Left ventricle myocardium inferior (tissue), 1 donor: ENCODE results near the gene PLCB1. TPM values are rescaled to one million over a fixed set of nuclear protein-coding genes. Genes with fewer than 3 reads are reported as not detected.

Experiments
- DNase-seq: peaks from one replicate; pipeline ENCODE4 v3.0.0-alpha.2; 2020
- H3K27ac ChIP-seq: fragments of 200-600 bp; replicated peaks from 2 replicates; pipeline ENCODE4 v1.8.0; 2021
- H3K27me3 ChIP-seq: fragments of 200-600 bp; 2 replicates; pipeline ENCODE4 v1.8.0; 2021; ENCODE audit warnings: low read depth
- H3K36me3 ChIP-seq: fragments of 200-600 bp; 2 replicates; pipeline ENCODE4 v1.8.0; 2021
- H3K4me1 ChIP-seq: fragments of 200-600 bp; 2 replicates; pipeline ENCODE4 v1.8.0; 2021
- H3K4me3 ChIP-seq: fragments of 200-600 bp; 2 replicates; pipeline ENCODE4 v1.8.0; 2021; ENCODE audit warnings: mild to moderate bottlenecking, moderate library complexity
- H3K9me3 ChIP-seq: fragments of 200-600 bp; replicated peaks from 2 replicates; pipeline ENCODE4 v1.8.0; 2021
- CTCF ChIP-seq: fragments of 200-600 bp; IDR thresholded peaks from 2 replicates; pipeline ENCODE4 v1.8.0; 2021; ENCODE audit warnings: antibody characterized with exemption, mild to moderate bottlenecking, borderline replicate concordance
- intact Hi-C: fragments of 100-400 bp; cut with micrococcal nuclease; formaldehyde crosslinking; loops from one replicate; pipeline ENCODE4 v1.11.0; 2022
- total RNA-seq: library from RNA; stranded (reverse); fragmentation: NEBNext Ultra II Directional; extraction: Animal tissue kit (Norgen Biotek cat#: 25700); gene quantifications from one replicate; pipeline ENCODE4 v1.2.1, GENCODE V29; 2021
- donor health status: DM: no; HTN: yes; CAD: no; lungs with severe emphysema.

Gene PLCB1
- total RNA-seq, 1 donor from 2014 or later, result 6.0 TPM

DNA sequence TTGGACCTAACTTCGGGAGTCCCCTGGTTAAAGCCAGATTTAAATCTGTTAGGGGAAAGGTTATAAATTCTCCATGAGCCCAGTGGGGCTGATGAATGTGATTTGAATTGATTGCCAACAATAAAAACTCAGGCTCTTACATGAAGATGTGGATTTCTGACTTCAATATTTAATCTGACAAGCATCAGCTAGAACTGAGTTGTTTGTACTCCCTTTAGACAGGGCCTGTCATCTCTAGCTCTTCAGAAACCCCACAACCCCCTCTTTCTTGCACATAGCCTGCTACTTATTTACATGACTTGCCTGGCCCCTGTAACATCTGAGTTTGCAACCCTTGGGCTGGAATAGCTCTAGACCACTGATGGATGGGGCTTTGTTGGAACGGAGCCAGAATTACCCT lies 745.2 kb downstream of the PLCB1 start:
- TF ChIP-seq CTCF, result no peak
- intact Hi-C loops, result no loop called here
- no peak overlapping the region for H3K27ac ChIP-seq

GRCh38 chr20:8879669-8880068 lies 747.6 kb downstream of the PLCB1 start:
- Histone ChIP-seq H3K36me3 (peaks cover 2% of the 10 kb centered on the region), H3K4me1 (no peaks in the 10 kb centered on the region), H3K9me3 (no peaks in the 10 kb centered on the region), H3K27me3 (no peaks in the 10 kb centered on the region), H3K4me3 (no peak overlapping the region), H3K27ac (no peak overlapping the region)
- intact Hi-C loops, result no loop called here
- TF ChIP-seq CTCF, result no peak
- no peak for DNase-seq

More for the DNA sequence above, 745.2 kb downstream of the PLCB1 start:
- no peaks in the 10 kb centered on the region for H3K9me3 ChIP-seq
- no peaks in the 10 kb centered on the region for H3K4me1 ChIP-seq
- no peak overlapping the region for H3K4me3 ChIP-seq
- H3K27me3 ChIP-seq, result no peaks in the 10 kb centered on the region
- peaks cover 2% of the 10 kb centered on the region for H3K36me3 ChIP-seq
- no peak for DNase-seq

- Histone ChIP-seq H3K4me3 (no peak overlapping the region), H3K9me3 (no peaks in the 10 kb centered on the region), H3K27me3 (no peaks in the 10 kb centered on the region), H3K27ac (no peak overlapping the region), H3K36me3 (peaks cover 2% of the 10 kb centered on the region), H3K4me1 (no peaks in the 10 kb centered on the region)
- no peak for TF ChIP-seq CTCF
- intact Hi-C loops, result no loop called here
- no peak for DNase-seq
Observed at GRCh38 chr20:8880085-8880853, 748.2 kb downstream of the PLCB1 start.

GRCh38 chr20:8891039-8891438 lies 759.0 kb downstream of the PLCB1 start:
- Histone ChIP-seq H3K36me3 (peaks cover 12% of the 10 kb centered on the region), H3K27me3 (no peaks in the 10 kb centered on the region), H3K9me3 (peaks cover 33% of the 10 kb centered on the region), H3K27ac (no peak overlapping the region), H3K4me1 (no peaks in the 10 kb centered on the region), H3K4me3 (no peak overlapping the region)
- intact Hi-C loops, result no loop called here
- DNase-seq, result no peak
- no peak for TF ChIP-seq CTCF

DNA sequence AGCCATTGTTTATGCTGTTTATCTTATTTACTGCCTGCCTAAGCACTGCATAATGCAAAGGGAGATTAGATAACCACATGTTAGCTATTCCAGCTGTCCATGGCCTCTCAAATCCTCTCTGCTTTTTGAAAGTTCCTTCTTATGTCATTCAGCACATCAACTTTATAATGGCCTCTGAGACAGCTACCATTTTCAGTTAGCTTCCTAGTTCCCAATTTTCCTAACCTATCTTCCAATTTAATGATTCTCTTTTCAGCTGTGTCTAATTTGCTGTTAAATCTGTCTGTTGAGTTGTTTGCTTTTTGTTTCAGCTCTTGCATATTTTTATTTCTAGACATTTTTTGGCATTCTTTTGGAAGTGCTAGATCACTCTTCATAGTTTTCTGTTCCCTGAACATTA lies 763.4 kb downstream of the PLCB1 start:
- peaks cover 26% of the 10 kb centered on the region for H3K9me3 ChIP-seq
- H3K27ac ChIP-seq, result no peak overlapping the region
- DNase-seq, result no peak
- H3K27me3 ChIP-seq, result no peaks in the 10 kb centered on the region
- peaks cover 12% of the 10 kb centered on the region for H3K36me3 ChIP-seq
- H3K4me1 ChIP-seq, result peaks cover 16% of the 10 kb centered on the region
- H3K4me3 ChIP-seq, result no peak overlapping the region
- intact Hi-C loops, result no loop called here
- no peak for TF ChIP-seq CTCF
